ENCODE results near the gene KEAP1. TPM values are rescaled to one million over a fixed set of nuclear protein-coding genes. Genes with fewer than 3 reads are reported as not detected.

KEAP1 gene
- polyA plus RNA-seq, 1 donor from 2014 or later: 39.0 TPM

GRCh38 chr19:10442698-10443097, 60.5 kb downstream of the KEAP1 start:
- H3F3A ChIP-seq (ENCODE audit: insufficient read depth, low read length, poor library complexity, severe bottlenecking): no peaks in the 10 kb centered on the region
- no peaks in the 10 kb centered on the region for H4K20me1 ChIP-seq (ENCODE audit: insufficient read depth)
- H3K27me3 ChIP-seq (ENCODE audit: insufficient read depth, low read depth, low read length): no peaks in the 10 kb centered on the region
- TF ChIP-seq TAF1 (IDR thresholded peaks at IDR 0.05; ENCODE audit: low read depth) (no peak), EZH2 (IDR thresholded peaks at IDR 0.05; ENCODE audit: borderline replicate concordance, insufficient read depth, low read length, poor library complexity, severe bottlenecking) (no peak)
- H3K4me3 ChIP-seq (ENCODE audit: low read length): no peak overlapping the region
- no peaks in the 10 kb centered on the region for H3K79me2 ChIP-seq (replicated peaks; ENCODE audit: insufficient read depth, low read length)
- H3K9ac ChIP-seq (ENCODE audit: low read length): no peak overlapping the region
- H3K9me3 ChIP-seq (ENCODE audit: low read length): no peaks in the 10 kb centered on the region
- no peak overlapping the region for H2AFZ ChIP-seq (ENCODE audit: low read depth, low read length)
- H3K36me3 ChIP-seq (ENCODE audit: insufficient read depth, low read length): no peaks in the 10 kb centered on the region
- no peak overlapping the region for H3K4me2 ChIP-seq (ENCODE audit: low read length)
- H3K27ac ChIP-seq (ENCODE audit: low read length): no peak overlapping the region
- no peaks in the 10 kb centered on the region for H3K9me2 ChIP-seq (ENCODE audit: insufficient read depth, low read length)

DNA sequence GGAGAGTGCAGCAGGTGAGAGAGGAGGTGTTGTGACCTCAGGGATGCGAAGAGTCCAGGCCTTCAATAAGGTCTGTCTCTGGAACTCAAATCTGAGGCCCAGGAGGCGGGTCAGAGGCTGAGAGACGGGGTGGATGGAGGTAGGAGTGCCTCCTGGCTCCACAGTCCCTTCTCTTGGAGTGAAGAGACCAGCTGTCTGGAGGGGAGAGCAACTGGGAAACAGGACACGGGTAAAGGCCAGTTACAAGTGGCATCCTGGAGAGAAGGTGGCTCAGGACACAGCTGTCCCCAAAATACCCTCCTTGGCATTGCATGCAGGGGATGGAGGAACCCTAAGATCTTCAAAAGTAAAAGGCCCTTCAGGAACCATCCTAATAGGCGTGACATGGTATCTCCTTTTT, 63.6 kb downstream of the KEAP1 start:
- Histone ChIP-seq H3K27me3 (ENCODE audit: insufficient read depth, low read depth, low read length) (no peaks in the 10 kb centered on the region), H3F3A (ENCODE audit: insufficient read depth, low read length, poor library complexity, severe bottlenecking) (no peaks in the 10 kb centered on the region), H2AFZ (ENCODE audit: low read depth, low read length) (no peak overlapping the region), H3K79me2 (replicated peaks; ENCODE audit: insufficient read depth, low read length) (no peaks in the 10 kb centered on the region), H3K4me3 (ENCODE audit: low read length) (no peak overlapping the region), H3K4me2 (ENCODE audit: low read length) (no peak overlapping the region), H3K27ac (ENCODE audit: low read length) (no peak overlapping the region), H3K9me2 (ENCODE audit: insufficient read depth, low read length) (no peaks in the 10 kb centered on the region), H3K36me3 (ENCODE audit: insufficient read depth, low read length) (no peaks in the 10 kb centered on the region), H3K9me3 (ENCODE audit: low read length) (no peaks in the 10 kb centered on the region), H4K20me1 (ENCODE audit: insufficient read depth) (no peaks in the 10 kb centered on the region), H3K9ac (ENCODE audit: low read length) (no peak overlapping the region)
- TF ChIP-seq RAD21 (conservative IDR thresholded peaks at IDR 0.05) (no peak), EP300 (conservative IDR thresholded peaks at IDR 0.05; ENCODE audit: poor library complexity, severe bottlenecking) (no peak), TAF1 (IDR thresholded peaks at IDR 0.05; ENCODE audit: low read depth) (no peak), REST (IDR thresholded peaks at IDR 0.05; ENCODE audit: borderline replicate concordance) (no peak), SMC3 (conservative IDR thresholded peaks at IDR 0.05; ENCODE audit: poor library complexity) (no peak), MXI1 (conservative IDR thresholded peaks at IDR 0.05; ENCODE audit: poor library complexity, severe bottlenecking) (no peak), EZH2 (IDR thresholded peaks at IDR 0.05; ENCODE audit: borderline replicate concordance, insufficient read depth, low read length, poor library complexity, severe bottlenecking) (no peak), POLR2AphosphoS5 (IDR thresholded peaks at IDR 0.05) (no peak), CTCF (IDR thresholded peaks at IDR 0.05; ENCODE audit: poor library complexity, severe bottlenecking) (no peak)

Small RNAs within 50 kb of the gene (small RNA-seq; reads per million reads assigned to genes)
- gene MIR1238: 0 reads per million in 3 experiments
- 0 to 0.24 (median 0) reads per million in 3 experiments for gene RNU7-140P

Other genes starting within 250 kb of the KEAP1 start
- not detected in 2 replicates for gene ICAM1, start 232.2 kb downstream of the KEAP1 start, polyA plus RNA-seq
- not detected in 2 replicates for gene ICAM4, start 216.4 kb downstream of the KEAP1 start, polyA plus RNA-seq
- 2.3 and 4.1 TPM in 2 replicates for gene ICAM5, start 213.4 kb downstream of the KEAP1 start, polyA plus RNA-seq
- 22.8 and 45.2 TPM in 2 replicates for gene ZGLP1, start 193.5 kb downstream of the KEAP1 start, polyA plus RNA-seq
- gene FDX2, start 187.3 kb downstream of the KEAP1 start, polyA plus RNA-seq: 52.6 and 82.7 TPM in 2 replicates
- 1.3 and 6.7 TPM in 2 replicates for gene RAVER1, start 169.8 kb downstream of the KEAP1 start, polyA plus RNA-seq
- gene ICAM3, start 163.7 kb downstream of the KEAP1 start, polyA plus RNA-seq: 0.53 and 1.9 TPM in 2 replicates
- gene TYK2, start 122.8 kb downstream of the KEAP1 start, polyA plus RNA-seq: 63.3 and 95.8 TPM in 2 replicates
- 359 and 408 TPM in 2 replicates for gene CDC37, start 99.8 kb downstream of the KEAP1 start, polyA plus RNA-seq
- 3.4 and 4.7 TPM in 2 replicates for gene PDE4A, start 82.8 kb downstream of the KEAP1 start, polyA plus RNA-seq
- gene S1PR5, start 14.1 kb upstream of the KEAP1 start, polyA plus RNA-seq: not detected in 2 replicates
- 50.2 and 59.3 TPM in 2 replicates for gene ATG4D, start 40.5 kb upstream of the KEAP1 start, polyA plus RNA-seq
- gene KRI1, start 62.7 kb upstream of the KEAP1 start, polyA plus RNA-seq: 5.3 and 6.5 TPM in 2 replicates
- gene CDKN2D, start 65.6 kb upstream of the KEAP1 start, polyA plus RNA-seq: 333 and 339 TPM in 2 replicates
- 0.38 and 3.7 TPM in 2 replicates for gene AP1M2, start 84.0 kb upstream of the KEAP1 start, polyA plus RNA-seq
- 50.0 and 55.7 TPM in 2 replicates for gene SLC44A2, start 122.2 kb upstream of the KEAP1 start, polyA plus RNA-seq
- gene ILF3, start 151.0 kb upstream of the KEAP1 start, polyA plus RNA-seq: 464 and 522 TPM in 2 replicates
- 208 and 249 TPM in 2 replicates for gene QTRT1, start 198.1 kb upstream of the KEAP1 start, polyA plus RNA-seq
- 31.4 and 34.8 TPM in 2 replicates for gene DNM2, start 214.7 kb upstream of the KEAP1 start, polyA plus RNA-seq

Data from neural cell (in vitro differentiated cells).